Fibroblast of villous mesenchyme (primary cell): Measurements from ENCODE around the gene HADHA. TPM values are rescaled to one million over a fixed set of nuclear protein-coding genes. Genes with fewer than 3 reads are reported as not detected.

Experiments used
- DNase-seq: peaks from one replicate; pipeline ENCODE4 v3.0.0-alpha.2; 2010; ENCODE audit warnings: low read depth
- H3K4me3 ChIP-seq: 2 replicates; pipeline ENCODE4 v1.5.1; 2011; ENCODE audit warnings: low read depth, mild to moderate bottlenecking, low read length
- CTCF ChIP-seq: IDR thresholded peaks from 2 replicates; pipeline ENCODE4 v1.5.1; 2012; ENCODE audit warnings: low read depth, mild to moderate bottlenecking, low read length; ENCODE audit not compliant: insufficient read depth
- total RNA-seq: library from RNA; depleted of rRNA; stranded (reverse); fragments of >200 nt; gene quantifications from 2 replicates; pipeline ENCODE4 v1.2.3, GENCODE V29; 2012

The HADHA gene
- total RNA-seq, 1 donor, result 122 TPM

GRCh38 chr2:26214759-26215158 is 29.7 kb downstream of the HADHA start:
- TF ChIP-seq CTCF, result no peak
- no peak for DNase-seq
- H3K4me3 ChIP-seq, result no peak overlapping the region

- no peak overlapping the region for H3K4me3 ChIP-seq
- no peak for DNase-seq
- no peak for TF ChIP-seq CTCF
These were observed 32.4 kb downstream of the HADHA start for GRCh38 chr2:26212011-26212410.

GRCh38 chr2:26203906-26204305 is 40.5 kb downstream of the HADHA start:
- no peak overlapping the region for H3K4me3 ChIP-seq
- no peak for TF ChIP-seq CTCF
- DNase-seq, result no peak

GRCh38 chr2:26202981-26203490 is 41.4 kb downstream of the HADHA start:
- no peak overlapping the region for H3K4me3 ChIP-seq
- TF ChIP-seq CTCF, result no peak
- no peak for DNase-seq

- no peak for DNase-seq
- H3K4me3 ChIP-seq, result no peak overlapping the region
- no peak for TF ChIP-seq CTCF
These were observed 46.9 kb downstream of the HADHA start for GRCh38 chr2:26197516-26197915.

- no peak for TF ChIP-seq CTCF
- no peak overlapping the region for H3K4me3 ChIP-seq
- DNase-seq, result no peak
These were observed 47.6 kb downstream of the HADHA start for GRCh38 chr2:26196683-26197418.
